GM18873 (cell line): ENCODE measurements around the gene TTI1.
A peak's percentile ranks its signal among the peaks of the same experiment; 100 is the strongest.

ENCODE experiments used
- ATAC-seq: cut with Tn5 transposase; IDR thresholded peaks from one replicate; pipeline ENCODE4 v1.9.1; 2021; ENCODE audit warnings: mild to moderate bottlenecking, moderate library complexity, moderate number of reproducible peaks; ENCODE audit not compliant: unreplicated experiment, low FRiP score

Gene TTI1

GRCh38 chr20:37990571-37991151 is 42.6 kb downstream of the TTI1 start:
- ATAC-seq, result peak; percentile 86

GRCh38 chr20:37989601-37990295 is 43.5 kb downstream of the TTI1 start:
- ATAC-seq, result no peak

GRCh38 chr20:37988306-37988954 is 44.8 kb downstream of the TTI1 start:
- ATAC-seq, result no peak

GRCh38 chr20:37987602-37988290 is 45.5 kb downstream of the TTI1 start:
- ATAC-seq, result no peak

- ATAC-seq, result no peak
Measured at GRCh38 chr20:37986873-37987601, 46.2 kb downstream of the TTI1 start.

- no peak for ATAC-seq
Measured at GRCh38 chr20:37986044-37986858, 47.0 kb downstream of the TTI1 start.

GRCh38 chr20:37984018-37984785 is 49.1 kb downstream of the TTI1 start:
- ATAC-seq, result no peak

GRCh38 chr20:37983286-37983685 is 50.0 kb downstream of the TTI1 start:
- ATAC-seq, result no peak

GRCh38 chr20:37981568-37981967 is 51.7 kb downstream of the TTI1 start:
- no peak for ATAC-seq

GRCh38 chr20:37980876-37981275 is 52.4 kb downstream of the TTI1 start:
- no peak for ATAC-seq

GRCh38 chr20:37980383-37980782 is 52.9 kb downstream of the TTI1 start:
- ATAC-seq, result no peak

GRCh38 chr20:37979021-37979985 is 54.0 kb downstream of the TTI1 start:
- ATAC-seq, result no peak

- no peak for ATAC-seq
Measured at GRCh38 chr20:37977786-37978185, 55.5 kb downstream of the TTI1 start.

GRCh38 chr20:37977338-37977737 is 55.9 kb downstream of the TTI1 start:
- ATAC-seq, result no peak

GRCh38 chr20:37976887-37977286 is 56.4 kb downstream of the TTI1 start:
- ATAC-seq, result no peak

- ATAC-seq, result no peak
Measured at GRCh38 chr20:37973059-37973910, 60.0 kb downstream of the TTI1 start.
